NCI-H2107 (cell line): ENCODE measurements around the gene LSM10.

Source experiments
- DNase-seq: peaks from one replicate; lab custom pipeline; 2025; lab: John Stamatoyannopoulos, UW

The LSM10 gene

DNA sequence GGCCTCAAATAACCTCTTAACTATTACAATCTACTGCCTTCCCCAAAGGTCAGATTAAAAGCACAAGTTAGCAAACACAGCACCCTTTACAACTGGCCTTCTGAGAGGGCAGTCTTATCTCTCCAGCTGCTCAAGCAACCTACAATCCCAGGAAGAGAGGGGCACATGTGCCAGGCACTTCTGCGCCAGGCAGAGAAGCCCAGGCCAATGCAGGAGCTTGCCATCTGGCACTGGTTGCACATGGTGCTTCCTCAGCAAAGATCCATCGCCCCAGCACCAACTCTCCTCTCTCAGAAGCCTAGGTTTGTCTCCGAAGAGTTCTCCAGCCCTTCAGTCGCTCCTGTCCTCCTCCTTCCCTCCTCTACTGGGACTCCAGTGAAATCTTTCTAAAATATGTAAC lies 14.5 kb downstream of the LSM10 start:
- no peak for DNase-seq

DNA sequence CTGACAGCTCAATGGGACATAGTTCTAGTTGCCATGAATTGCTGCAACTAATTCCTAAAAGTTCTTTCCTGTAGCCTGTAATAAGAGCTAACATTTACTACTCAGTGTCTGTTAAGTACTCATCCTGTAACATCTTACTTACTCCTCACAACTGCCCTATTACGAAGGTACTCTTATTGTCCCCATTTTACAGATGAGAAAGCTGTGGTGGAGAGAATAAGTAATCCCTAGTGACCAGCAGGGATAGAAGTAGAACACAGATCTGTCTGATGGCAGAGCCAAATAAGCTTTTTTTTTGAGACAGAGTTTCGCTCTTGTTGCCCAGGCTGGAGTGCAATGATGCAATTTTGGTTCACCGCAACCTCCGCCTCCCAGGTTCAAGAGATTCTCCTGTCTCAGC lies 15.0 kb downstream of the LSM10 start:
- DNase-seq = no peak

DNA sequence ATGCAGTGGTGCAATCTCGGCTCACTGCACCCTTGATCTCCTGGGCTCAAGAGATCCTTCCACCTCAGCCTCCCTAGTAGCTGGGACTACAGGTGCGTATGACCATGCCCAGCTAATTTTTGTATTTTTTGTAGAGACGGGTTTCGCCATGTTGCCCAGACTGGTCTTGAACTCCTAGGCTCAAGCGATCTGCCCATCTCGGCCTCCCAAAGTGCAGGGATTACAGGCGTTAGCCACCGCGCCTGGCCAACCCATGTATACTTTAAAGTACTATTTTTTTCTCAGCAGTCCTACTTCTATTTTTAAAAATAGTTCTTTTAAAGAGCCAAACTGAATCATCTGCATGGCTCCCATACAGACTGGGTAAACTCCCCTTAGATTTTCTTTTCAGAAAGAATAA lies 15.5 kb downstream of the LSM10 start:
- no peak for DNase-seq

DNA sequence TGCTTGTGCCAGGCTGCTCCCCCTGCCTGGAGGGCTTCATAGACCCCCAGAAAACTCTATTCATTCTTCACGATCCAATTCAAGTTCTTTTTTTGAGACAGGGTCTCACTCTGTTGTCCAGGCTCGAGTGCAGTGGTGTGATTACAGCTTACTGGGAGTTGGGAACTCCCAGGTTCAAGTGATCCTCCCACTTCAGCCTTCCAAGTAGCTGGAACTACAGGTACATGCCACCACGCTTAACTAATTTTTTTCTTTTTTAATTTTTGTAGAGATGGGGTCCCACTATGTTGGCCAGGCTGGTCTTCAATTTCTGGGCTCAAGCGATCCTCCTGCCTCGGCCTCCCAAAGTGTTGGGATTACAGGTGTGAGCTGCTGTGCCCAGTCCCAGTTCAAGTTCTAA lies 16.3 kb downstream of the LSM10 start:
- no peak for DNase-seq

DNA sequence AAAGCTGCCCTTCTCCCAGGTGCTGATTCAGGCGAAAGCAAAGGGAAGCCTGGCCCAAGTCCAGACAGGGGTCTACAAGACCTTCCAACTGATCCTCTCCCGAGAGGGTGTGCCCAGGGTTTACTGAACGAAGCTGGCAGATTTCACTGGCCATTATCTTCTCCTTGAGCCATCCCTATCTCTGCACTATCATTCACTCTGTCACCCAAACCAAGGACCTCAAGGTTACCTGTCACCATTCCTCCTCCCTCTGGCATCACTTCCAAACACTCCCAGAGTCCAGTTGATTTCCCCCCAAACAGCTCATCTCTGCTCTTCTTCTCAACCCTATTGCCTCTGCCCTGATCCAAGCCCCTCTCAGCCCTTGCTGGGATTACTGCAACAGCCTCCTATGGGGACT lies 16.9 kb downstream of the LSM10 start:
- no peak for DNase-seq

DNA sequence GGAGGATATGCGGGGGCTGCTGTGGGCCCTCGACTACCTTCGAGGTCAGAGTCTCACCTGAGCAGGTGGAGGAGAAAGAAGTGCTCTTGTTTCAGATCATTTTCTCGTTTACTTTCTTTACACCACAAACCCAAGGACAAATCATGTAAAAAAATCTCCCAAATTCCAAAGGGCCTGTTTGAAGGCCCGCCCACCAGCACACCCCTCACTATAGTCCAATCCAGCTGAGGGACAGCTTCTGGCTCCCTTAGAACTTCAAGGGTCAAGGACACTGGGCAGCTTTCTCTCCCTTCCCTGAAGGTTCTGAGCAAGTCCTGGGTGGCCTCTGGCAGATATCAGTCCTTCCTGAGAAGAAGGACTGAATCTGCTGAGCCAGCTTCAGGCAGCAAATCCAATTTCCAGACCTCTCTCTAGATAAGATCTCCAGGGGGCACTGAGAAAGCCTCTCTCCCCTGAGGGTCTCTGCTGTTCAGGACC lies 17.5 kb downstream of the LSM10 start:
- DNase-seq = no peak

DNA sequence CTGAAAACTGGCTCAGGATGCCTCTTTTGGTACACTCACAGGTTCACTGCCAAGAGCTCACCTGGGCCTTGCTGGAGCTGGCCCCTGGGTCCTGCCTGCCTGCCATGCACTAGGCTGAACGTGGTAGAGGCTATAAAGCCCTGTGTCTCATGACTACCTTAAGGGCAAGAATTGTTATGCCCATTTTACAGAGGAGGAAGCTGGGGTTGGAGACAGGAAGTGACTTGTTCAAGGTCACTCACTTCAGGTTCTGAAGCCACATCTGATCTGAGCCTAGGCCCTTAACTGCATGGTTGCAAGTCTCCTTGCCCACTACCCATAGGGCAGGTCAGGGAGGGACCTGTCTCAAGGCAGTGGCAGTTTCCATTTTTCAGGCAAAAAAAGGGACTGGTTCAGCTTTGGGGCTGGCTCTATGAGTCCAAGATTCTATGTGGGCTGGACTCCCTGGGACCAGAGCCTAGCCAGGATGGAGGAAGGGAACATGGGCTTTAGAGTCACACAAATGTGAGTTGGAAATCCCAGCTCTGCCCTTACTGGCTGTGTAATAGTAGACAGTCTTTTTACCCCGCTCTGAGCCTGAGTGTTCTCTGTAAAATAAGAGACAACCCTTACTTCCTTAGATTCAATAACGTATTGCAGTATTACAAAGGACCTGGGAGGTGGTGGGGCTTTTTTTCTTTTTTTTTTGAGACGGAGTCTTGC lies 19.8 kb downstream of the LSM10 start:
- DNase-seq = no peak

DNA sequence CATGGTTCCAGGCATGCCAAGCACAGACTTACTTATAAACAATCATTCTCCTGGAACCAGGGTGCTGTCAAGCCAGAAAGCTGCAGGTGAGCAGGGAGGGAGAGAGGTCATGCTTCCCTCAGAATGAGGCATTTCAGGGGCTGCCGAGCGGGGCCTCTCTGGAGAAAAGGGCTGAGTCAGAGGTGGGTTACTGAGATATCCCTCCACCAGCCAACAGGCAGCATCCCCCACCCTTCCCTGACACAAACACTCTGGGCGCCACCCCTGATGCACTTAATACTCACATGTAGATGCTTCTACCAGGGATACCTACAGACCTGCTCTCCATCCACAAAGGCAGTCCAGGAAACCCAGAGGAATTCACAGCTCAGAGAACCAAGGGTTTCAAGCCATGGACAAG lies 25.1 kb downstream of the LSM10 start:
- DNase-seq = no peak

DNA sequence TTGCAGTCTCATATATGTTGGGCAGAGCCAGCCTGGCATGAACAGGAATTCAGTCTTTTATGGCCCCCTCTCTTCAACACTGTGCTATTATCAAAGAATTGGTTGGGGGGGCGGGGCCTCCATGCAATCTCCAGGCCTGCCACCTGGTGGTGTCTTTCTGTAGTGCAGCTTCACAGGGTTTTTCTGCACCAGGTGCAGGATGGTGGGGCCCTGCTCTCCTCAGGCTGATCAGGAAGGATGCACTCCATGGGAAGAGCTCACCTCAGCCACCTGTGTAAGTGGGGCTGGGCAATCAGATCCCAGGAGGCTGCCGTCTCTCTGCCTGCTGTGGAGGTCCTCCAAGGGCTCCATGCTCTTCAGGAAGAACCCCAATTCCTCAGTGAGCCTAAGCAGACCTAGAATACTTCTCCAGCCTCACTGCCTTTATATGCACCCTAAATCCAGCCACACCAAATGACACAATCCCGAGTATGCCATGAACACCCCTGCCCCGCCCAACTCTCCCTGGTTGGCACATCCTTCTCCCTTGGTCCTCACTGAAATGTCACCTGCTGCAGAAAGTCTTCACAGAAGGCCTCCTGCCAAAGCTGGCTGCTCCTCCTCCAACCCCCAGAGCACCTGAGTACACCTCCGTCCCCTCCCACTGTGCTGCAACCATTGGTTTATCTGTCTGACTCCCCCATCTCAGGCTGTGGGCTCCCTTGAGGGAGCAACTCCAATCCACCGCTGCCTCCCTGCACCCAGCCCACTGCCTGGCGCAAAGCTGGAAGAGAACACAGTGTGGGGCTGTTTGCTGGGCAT lies 28.4 kb downstream of the LSM10 start:
- DNase-seq = peak; percentile 67

DNA sequence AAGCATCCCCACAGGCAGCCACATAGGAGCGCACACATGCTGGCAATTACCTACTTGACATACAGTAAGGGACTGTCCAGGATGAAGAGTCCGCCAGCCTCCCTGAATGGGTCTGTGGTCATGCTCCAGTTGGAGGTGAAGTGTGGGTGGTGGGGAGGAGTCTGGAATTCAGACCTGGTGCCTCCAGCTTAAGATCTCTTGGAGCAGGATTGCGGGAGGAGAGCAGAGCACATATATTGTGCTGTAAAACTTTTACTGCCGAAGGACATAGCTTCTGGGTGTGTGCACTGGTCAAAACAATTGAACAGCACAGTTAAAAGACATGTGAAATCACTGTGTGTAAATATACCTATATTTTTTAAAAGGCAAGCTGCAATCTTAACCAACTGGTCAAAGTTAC lies 29.9 kb downstream of the LSM10 start:
- no peak for DNase-seq

DNA sequence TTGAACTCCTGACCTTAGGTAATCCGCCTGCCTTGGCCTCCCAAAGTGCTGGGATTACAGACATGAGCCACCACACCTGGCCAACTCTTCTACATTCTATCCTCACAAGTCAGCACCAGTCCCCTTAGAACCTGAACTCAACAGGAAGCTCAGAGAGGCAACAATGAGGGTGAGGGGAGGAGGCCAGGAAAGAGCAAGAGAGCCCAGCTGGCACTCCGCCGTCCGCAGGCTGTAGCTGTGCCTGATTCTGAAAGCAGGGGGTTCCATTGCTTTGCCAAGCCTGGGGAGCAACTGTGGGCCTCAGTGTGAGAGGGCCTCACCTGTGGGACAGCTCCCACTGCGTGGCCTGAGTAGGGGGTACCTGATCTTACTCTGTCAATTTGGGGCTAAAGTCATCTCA lies 30.6 kb downstream of the LSM10 start:
- DNase-seq = no peak

DNA sequence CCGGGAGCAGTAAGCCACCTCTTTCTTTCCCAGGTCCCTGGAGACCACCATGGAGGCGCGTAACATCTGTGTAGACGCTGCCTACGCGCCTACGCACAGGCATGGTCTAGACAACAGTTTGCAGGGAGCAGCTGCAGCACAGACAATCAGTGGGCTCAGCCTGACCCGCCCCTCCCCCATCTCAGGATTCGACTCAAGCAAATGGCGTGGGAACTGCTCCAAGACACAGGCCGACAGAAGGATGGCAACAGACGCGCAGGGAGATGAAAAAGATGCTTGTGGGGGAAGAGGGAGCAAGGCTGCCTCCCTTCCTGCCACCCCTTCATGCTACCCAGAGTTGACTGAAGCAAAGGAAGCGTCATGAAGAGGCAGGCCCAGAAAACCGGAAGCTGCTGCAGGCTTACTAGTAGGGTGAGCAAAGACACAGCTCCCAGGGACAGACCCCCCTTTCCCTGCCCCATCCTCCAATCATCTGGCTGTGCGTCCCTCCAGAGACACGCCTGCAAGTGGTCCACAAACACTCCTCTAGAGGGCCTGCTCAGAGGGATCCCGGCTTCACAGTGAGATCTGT lies 31.5 kb downstream of the LSM10 start:
- no peak for DNase-seq

DNA sequence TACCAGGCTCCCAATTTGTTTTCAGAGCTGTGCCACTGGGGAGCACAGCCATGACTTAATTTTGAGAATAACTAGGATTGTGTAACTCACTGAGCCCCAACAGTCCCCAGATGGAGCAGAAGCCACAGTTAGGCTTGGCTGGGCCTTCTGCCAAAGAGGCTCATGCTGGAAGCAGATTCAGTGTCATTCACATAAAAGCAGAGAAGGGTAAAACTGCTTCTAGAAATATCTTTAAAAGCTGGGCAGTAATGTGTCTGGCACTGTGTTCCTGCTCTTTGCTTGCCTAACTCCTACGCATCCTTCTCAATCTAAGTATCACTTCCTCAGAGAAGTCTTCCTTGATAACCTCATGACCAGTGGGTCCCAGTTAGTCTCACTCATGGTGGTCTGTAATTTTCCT lies 32.3 kb downstream of the LSM10 start:
- DNase-seq = no peak

DNA sequence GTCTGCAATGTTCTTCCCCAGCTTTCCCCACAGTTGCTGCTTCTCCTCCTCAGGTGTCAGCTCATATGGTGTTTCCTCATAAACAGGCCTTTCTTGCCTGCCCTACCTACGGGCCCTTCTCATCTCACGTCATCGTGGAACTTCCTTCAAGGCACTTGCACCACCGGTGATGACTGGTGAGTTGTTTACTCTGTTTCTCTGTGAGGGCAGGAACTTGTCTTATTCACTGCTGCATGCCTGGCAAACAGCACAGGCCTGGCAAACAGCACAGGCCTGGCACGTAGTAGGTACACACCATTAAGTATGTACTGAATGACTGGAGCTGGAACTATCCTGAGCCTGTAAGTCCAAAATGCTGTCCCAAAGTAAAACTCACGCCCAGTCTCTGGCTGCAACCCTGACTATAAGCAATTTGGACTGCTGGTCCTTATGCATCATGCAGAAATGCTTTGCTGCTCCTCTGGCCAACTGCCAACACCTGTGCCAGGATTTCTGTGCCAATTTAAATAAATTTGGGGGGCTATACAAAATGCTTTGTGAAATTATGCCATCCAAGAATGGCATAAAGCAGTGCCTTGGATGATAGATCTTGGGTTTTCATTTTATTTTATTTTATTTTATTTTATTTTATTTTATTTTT lies 37.7 kb downstream of the LSM10 start:
- no peak for DNase-seq

DNA sequence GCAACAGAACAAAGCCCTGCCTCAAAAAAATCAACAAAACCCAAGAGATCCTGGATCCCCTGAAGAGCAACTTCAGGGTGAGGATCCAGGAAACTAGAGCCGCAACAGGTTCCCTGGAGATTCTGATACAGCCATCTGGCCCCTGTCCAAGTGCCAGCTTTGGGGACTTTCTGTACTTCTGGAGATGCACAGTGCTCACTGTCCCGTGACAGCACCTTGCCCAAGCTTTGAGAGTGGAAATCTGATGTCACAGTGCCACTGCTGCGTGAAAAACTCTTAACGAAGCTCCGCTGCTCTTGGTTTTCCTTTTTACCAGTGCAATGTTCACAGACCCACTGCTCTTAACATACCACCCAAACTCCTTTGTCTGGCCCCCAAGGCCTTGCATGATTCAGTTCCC lies 38.3 kb downstream of the LSM10 start:
- no peak for DNase-seq

DNA sequence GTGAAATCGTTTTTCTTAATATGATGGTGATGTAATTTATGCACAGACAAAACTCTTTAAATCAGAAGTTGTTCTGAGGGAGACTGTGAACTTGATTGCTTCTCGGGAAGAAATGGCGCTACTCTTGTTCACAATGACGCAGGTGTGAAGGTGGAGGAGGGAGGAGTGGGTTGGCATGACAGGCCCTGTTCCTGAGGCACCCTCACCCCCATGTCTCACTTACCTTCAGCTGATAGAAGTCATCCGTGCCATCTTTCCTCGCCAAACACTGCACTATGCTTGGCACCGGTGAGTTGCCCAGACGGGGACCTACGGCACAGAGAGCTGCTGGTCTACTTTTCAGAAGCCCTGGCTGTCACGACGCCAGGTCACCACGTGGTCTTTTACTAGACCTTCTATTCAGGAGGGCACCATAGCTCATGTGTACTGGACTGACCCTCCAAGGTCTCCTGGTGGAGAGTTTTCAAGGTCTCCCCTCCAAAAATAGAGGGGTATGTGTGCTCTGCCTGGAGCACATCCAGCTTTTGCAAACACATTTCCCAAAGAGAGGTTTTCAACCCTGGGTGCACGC lies 39.1 kb downstream of the LSM10 start:
- no peak for DNase-seq

DNA sequence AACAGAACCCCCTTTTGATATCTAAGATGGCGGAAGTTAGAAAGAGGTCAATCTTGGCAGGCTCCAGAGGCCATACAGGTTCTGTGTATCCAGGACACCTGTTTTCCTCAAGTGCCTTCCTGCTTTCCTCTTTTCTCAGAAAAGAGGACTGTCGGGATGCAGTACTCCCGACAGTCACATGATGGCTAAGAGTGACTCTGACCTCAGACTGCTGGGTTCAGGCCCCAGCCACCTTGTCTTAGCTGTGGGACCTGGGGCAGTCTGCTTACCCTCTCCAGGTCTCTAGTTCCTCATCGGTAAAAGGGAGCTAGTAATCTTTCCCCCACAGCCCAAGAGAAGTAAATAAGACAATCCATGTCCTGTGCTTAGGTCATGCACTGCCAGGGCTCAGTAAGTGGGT lies 41.9 kb downstream of the LSM10 start:
- DNase-seq = no peak

DNA sequence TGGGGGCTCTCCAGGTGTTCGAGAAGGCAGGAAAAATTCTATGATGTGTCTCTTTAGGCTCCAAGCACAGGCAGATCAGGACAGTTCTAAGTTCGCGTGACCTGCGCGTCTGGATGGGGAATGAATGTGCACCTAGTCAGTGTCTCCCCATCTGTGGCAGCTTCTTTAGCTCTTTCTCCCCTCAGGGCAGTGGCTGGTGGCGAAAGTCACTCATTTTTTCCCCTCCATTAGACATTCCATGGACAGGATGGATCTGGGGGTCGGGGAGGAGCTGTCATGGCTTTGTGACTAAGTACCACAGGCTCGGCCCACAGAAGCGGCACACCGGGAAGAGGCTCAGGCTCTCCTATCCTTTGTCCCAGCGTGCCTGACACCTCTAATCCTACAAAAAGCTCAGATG lies 43.2 kb downstream of the LSM10 start:
- no peak for DNase-seq

DNA sequence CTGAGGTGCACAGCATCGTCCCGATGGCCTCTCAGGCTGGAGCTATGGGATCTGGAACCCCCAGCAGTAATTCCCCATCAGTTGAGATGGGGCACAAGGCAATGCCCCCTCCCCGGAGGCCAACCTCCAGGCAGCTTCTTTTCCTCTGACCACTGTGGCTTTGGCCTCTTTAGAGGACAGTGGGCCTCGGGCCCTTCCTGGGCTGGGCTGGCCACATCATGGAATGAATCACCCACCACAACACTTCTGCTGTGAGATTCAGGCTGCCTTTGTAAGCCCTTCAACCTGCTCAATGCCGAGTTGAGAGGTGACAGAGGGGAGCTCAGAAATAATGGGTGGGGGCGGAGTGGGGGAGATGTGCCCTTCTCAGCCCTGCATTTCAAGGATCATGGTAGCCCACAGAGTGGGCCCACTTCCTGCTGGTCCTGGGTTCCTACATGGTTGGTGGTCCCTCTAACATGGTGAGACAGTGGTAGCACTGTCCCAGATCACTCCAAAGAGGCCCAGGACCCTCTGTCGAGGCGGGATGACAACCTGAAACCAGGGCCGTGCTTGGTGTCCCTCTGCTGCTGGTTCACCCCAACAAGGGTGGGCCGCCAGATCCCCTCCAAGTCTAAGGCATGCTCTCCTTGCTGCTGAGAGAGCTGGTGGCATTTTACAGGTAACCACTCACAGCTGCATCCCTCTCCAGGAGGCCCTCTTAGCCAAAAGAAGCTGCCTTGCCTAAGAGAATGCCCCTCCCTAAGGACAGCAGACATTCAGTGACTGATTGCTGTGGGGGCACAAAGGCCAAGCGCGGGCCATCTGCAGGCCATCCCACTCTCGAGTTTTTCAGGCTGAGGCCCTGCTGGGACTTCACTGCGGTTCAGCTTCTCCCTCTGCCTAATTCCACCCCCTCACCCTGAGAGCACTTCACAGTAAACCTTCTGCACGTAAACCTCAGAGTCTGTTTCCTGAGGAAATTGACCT lies 44.5 kb downstream of the LSM10 start:
- no peak for DNase-seq

DNA sequence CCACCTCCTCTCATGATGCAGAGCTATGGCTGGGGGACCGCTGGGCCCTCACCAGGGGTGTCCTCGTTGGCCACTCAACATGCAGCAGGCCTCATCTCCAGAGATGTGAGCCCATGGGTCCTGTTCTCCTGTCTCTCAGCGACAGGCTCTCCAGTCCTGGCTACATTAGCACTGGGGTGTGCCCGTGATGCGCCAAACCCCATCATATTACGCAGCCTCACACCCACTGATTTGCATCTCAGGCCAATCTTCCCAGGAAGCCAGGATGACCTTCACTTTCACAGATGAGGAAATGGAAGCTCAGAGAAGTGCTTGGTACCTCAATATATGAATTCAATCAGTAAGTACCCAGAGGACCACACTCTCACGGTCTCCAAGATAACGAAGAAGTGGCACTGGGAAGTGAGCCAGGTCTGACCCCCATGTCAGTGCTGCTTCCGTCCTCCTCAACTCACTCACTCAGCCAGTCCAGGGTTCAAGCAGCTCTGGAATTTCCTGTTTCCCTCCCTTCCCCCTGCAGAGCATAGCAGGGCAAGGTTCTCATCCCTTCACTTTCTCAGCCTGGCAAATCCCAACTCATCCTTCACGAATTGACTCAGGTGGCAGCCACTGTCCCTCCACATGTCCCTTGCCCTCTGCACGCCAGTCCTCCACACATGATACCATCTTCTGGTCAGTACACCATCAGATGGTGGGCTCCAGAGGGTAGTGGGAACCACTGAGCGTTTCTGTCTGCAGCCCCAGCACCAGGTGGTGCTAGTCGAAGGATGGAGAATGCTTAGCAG lies 45.4 kb downstream of the LSM10 start:
- DNase-seq = no peak
